Liver (tissue), 9 donors: ENCODE data around the gene OR4D10. TPM values are rescaled to one million over a fixed set of nuclear protein-coding genes. Genes with fewer than 3 reads are reported as not detected.

ENCODE experiments used
- DNase-seq: peaks from one replicate; pipeline ENCODE4 v3.0.0-alpha.2; 2017; ENCODE audit warnings: low spot score
- H3K27ac ChIP-seq, 2 donors: one replicate each; pipeline ENCODE4 v1.7.0; 2013; ENCODE audit warnings: inconsistent platforms in 2 of 2, low read length in 2 of 2, control low read depth in 1 of 2, low read depth in 1 of 2, mild to moderate bottlenecking in 1 of 2
- H3K27me3 ChIP-seq, 4 donors: one replicate each; pipeline versions ENCODE4 v1.6.1 to v1.7.0; 2013; ENCODE audit warnings: low read length in 3 of 4, inconsistent platforms in 1 of 4, mild to moderate bottlenecking in 1 of 4, moderate library complexity in 1 of 4; ENCODE audit not compliant: control insufficient read depth in 4 of 4, insufficient read depth in 4 of 4
- H3K36me3 ChIP-seq, 4 donors: one replicate each; pipeline versions ENCODE4 v1.6.1 to v1.7.0; 2013; ENCODE audit warnings: low read length in 3 of 4, mild to moderate bottlenecking in 3 of 4, low read depth in 1 of 4, moderate library complexity in 1 of 4; ENCODE audit not compliant: control insufficient read depth in 4 of 4, insufficient read depth in 3 of 4
- H3K4me1 ChIP-seq, 4 donors: one replicate each; pipeline versions ENCODE4 v1.6.1 to v1.7.0; 2013; ENCODE audit warnings: low read length in 3 of 4, mild to moderate bottlenecking in 3 of 4, moderate library complexity in 1 of 4; ENCODE audit not compliant: control insufficient read depth in 4 of 4, insufficient read depth in 4 of 4
- H3K4me3 ChIP-seq, 3 donors: one replicate each; pipeline versions ENCODE4 v1.6.1 to v1.7.0; 2013; ENCODE audit warnings: low read length in 3 of 3, control low read depth in 1 of 3, low read depth in 1 of 3, mild to moderate bottlenecking in 1 of 3
- H3K9ac ChIP-seq, 2 donors: one replicate each; pipeline ENCODE4 v1.7.0; 2013; ENCODE audit warnings: low read length in 2 of 2, mild to moderate bottlenecking in 2 of 2, moderate library complexity in 2 of 2, control low read depth in 1 of 2, low read depth in 1 of 2
- H3K9me3 ChIP-seq, 4 donors: one replicate each; pipeline versions ENCODE4 v1.6.1 to v1.7.0; 2013; ENCODE audit warnings: low read length in 3 of 4; ENCODE audit not compliant: control insufficient read depth in 4 of 4
- EGR1 ChIP-seq, 2 donors: IDR thresholded peaks; 2 replicates each; pipeline ENCODE4 v1.6.1; 2016 to 2018; ENCODE audit warnings: antibody characterized with exemption in 2 of 2, low read depth in 2 of 2
- FOXA1 ChIP-seq: IDR thresholded peaks from 2 replicates; pipeline ENCODE4 v1.6.1; 2016; ENCODE audit warnings: antibody characterized with exemption
- FOXA2 ChIP-seq: IDR thresholded peaks from 2 replicates; pipeline ENCODE4 v1.6.1; 2016; ENCODE audit warnings: antibody characterized with exemption
- GABPA ChIP-seq, 2 donors: IDR thresholded peaks in 1 of 2; conservative IDR thresholded peaks in 1 of 2; 2 replicates each; pipeline ENCODE4 v1.6.1; 2016; ENCODE audit warnings: antibody characterized with exemption in 2 of 2, mild to moderate bottlenecking in 1 of 2, moderate library complexity in 1 of 2
- HNF4A ChIP-seq, 2 donors: conservative IDR thresholded peaks; 2 replicates each; pipeline ENCODE4 v1.6.1; 2016; ENCODE audit warnings: antibody characterized with exemption in 2 of 2, mild to moderate bottlenecking in 2 of 2
- HNF4G ChIP-seq: IDR thresholded peaks from 2 replicates; pipeline ENCODE4 v1.6.1; 2016; ENCODE audit warnings: antibody characterized with exemption
- JUND ChIP-seq, 2 donors: IDR thresholded peaks; 2 replicates each; pipeline ENCODE4 v1.6.1; 2016; ENCODE audit warnings: antibody characterized with exemption in 2 of 2
- NR2F2 ChIP-seq: IDR thresholded peaks from 2 replicates; pipeline ENCODE4 v1.6.1; 2016; ENCODE audit warnings: antibody characterized with exemption
- RAD21 ChIP-seq, 2 donors: IDR thresholded peaks; 2 replicates each; pipeline ENCODE4 v1.6.1; 2016; ENCODE audit warnings: antibody characterized with exemption in 2 of 2, mild to moderate bottlenecking in 2 of 2
- RXRA ChIP-seq, 2 donors: IDR thresholded peaks; 2 replicates each; pipeline ENCODE4 v1.6.1; 2017 to 2018; ENCODE audit warnings: antibody characterized with exemption in 2 of 2, mild to moderate bottlenecking in 1 of 2
- SP1 ChIP-seq: IDR thresholded peaks from 2 replicates; pipeline ENCODE4 v1.6.1; 2018; ENCODE audit warnings: antibody characterized with exemption, mild to moderate bottlenecking
- TAF1 ChIP-seq: conservative IDR thresholded peaks from 2 replicates; pipeline ENCODE4 v1.6.1; 2016; ENCODE audit warnings: antibody characterized with exemption, mild to moderate bottlenecking
- YY1 ChIP-seq: IDR thresholded peaks from 2 replicates; pipeline ENCODE4 v1.6.1; 2016; ENCODE audit warnings: antibody characterized with exemption, mild to moderate bottlenecking
- WGBS: extraction: QIAGEN DNeasy Blood & Tissue Kit; methylation state at CpG from one replicate; pipeline ENCODE4 v1.1.7; 2013; 5-methylcytosine and 5-hydroxymethylcytosine counted together
- polyA plus RNA-seq, 2 donors: library from polyadenylated mRNA; stranded (reverse) in 1 of 2; unstranded in 1 of 2; fragments of 200-250 nt in 1 of 2; fragments of >200 nt in 1 of 2; fragmentation: Nextera tagmentation in 1 of 2; extraction: Ambion mirVana in 1 of 2; gene quantifications; one replicate each; pipeline versions ENCODE4 v1.2.1 to v1.2.3, GENCODE V29; 2013 to 2015
- total RNA-seq, 2 donors: library from RNA; depleted of rRNA; stranded (reverse); fragments of >200 nt; gene quantifications; one replicate each; pipeline ENCODE4 v1.2.3, GENCODE V29; 2014
- TF ChIP-seq, protein P1 (sequence below): IDR thresholded peaks from 2 replicates; pipeline ENCODE4 v1.6.1; 2016; ENCODE audit warnings: antibody characterized with exemption, mild to moderate bottlenecking
- TF ChIP-seq, protein P2 (sequence below): IDR thresholded peaks from 2 replicates; pipeline ENCODE4 v1.6.1; 2016; ENCODE audit warnings: antibody characterized with exemption
- TF ChIP-seq, protein P3 (sequence below): IDR thresholded peaks from 2 replicates; pipeline ENCODE4 v1.6.1; 2016; ENCODE audit warnings: antibody characterized with exemption
- TF ChIP-seq, protein P4 (sequence below): IDR thresholded peaks from 2 replicates; pipeline ENCODE4 v1.6.1; 2016; ENCODE audit warnings: antibody characterized with exemption
- TF ChIP-seq, protein P5 (sequence below): fragments of 150-350 bp; IDR thresholded peaks from 2 replicates; pipeline ENCODE4 v1.5.1; 2017; ENCODE audit warnings: improper control_type of control experiment, low read depth, low read length; ENCODE audit not compliant: missing input control
- donor health status: healthy.
- donor health status: healthy.
- donor health status: healthy.
- donor health status: healthy.
- donor health status: healthy.

OR4D10 gene
- total RNA-seq, result not detected
- polyA plus RNA-seq, result not detected

DNA sequence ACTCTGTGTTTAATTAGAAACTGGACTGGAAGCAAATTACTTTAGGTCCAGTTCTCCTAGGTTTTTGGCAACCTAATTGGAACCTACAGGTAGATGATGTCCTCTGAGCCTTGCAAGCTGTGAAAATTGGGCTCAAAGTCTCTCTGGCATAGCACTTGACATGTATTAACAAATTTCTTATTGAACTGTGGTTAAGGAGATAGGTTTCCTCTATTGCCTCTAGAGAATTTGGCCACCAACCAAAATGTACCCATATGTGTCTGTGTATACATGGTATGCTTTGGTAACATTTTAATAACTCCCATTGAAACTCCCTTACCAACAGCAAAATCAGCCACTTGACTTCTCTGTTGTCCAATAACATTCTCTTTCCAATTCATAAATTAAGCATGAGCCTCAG lies at the start of gene OR4D10:
OR4D10 (plus strand) TSS at position 301 of the 400 bp plus-strand sequence. CDS start 4,115 bp downstream, outside the sequence.
- no peaks in the 10 kb centered on the region for H3K9me3 ChIP-seq

DNA sequence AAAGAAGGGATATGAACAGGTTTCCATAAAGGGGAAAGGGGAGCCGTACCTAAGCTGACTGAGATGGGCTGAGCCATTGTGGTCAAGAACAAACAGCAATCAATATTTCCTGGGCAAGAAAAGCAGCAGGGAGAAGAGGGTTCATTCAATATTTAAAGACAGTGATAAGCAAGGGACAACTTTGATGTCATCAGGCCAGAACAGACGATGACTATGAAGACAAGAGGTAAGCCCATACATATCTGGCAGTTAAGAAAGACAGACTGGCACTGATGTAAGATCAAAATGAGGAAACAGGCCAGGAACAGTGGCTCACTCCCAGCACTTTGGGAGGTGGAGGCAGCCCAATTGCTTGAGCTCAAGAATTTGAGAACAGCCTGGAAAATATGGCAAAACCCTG lies 49.3 kb upstream of the OR4D10 start:
- Histone ChIP-seq H3K9me3 (no peaks in the 10 kb centered on the region), H3K9ac (no peak overlapping the region), H3K36me3 (no peaks in the 10 kb centered on the region), H3K27ac (no peak overlapping the region), H3K27me3 (no peaks in the 10 kb centered on the region), H3K4me3 (no peak overlapping the region), H3K4me1 (no peaks in the 10 kb centered on the region)
- 31% methylated on average over 2 of the region's 2 CpGs for WGBS
- no peak for DNase-seq
- TF ChIP-seq HNF4A (conservative IDR thresholded peaks at IDR 0.05), result no peak
- TF ChIP-seq NR2F2, result no peak
- TF ChIP-seq, protein P1, sequence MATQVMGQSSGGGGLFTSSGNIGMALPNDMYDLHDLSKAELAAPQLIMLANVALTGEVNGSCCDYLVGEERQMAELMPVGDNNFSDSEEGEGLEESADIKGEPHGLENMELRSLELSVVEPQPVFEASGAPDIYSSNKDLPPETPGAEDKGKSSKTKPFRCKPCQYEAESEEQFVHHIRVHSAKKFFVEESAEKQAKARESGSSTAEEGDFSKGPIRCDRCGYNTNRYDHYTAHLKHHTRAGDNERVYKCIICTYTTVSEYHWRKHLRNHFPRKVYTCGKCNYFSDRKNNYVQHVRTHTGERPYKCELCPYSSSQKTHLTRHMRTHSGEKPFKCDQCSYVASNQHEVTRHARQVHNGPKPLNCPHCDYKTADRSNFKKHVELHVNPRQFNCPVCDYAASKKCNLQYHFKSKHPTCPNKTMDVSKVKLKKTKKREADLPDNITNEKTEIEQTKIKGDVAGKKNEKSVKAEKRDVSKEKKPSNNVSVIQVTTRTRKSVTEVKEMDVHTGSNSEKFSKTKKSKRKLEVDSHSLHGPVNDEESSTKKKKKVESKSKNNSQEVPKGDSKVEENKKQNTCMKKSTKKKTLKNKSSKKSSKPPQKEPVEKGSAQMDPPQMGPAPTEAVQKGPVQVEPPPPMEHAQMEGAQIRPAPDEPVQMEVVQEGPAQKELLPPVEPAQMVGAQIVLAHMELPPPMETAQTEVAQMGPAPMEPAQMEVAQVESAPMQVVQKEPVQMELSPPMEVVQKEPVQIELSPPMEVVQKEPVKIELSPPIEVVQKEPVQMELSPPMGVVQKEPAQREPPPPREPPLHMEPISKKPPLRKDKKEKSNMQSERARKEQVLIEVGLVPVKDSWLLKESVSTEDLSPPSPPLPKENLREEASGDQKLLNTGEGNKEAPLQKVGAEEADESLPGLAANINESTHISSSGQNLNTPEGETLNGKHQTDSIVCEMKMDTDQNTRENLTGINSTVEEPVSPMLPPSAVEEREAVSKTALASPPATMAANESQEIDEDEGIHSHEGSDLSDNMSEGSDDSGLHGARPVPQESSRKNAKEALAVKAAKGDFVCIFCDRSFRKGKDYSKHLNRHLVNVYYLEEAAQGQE, result no peak
- TF ChIP-seq JUND (IDR thresholded peaks at IDR 0.05), result no peak
- no peak for TF ChIP-seq EGR1 (IDR thresholded peaks at IDR 0.05; ENCODE audit: low read depth in 2 of 2)
- TF ChIP-seq HNF4G, result no peak
- TF ChIP-seq SP1, result no peak
- no peak for TF ChIP-seq TAF1
- TF ChIP-seq YY1, result no peak
- TF ChIP-seq FOXA1, result no peak
- no peak for TF ChIP-seq FOXA2
- TF ChIP-seq, protein P2, sequence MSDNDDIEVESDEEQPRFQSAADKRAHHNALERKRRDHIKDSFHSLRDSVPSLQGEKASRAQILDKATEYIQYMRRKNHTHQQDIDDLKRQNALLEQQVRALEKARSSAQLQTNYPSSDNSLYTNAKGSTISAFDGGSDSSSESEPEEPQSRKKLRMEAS, result no peak
- TF ChIP-seq, protein P3, sequence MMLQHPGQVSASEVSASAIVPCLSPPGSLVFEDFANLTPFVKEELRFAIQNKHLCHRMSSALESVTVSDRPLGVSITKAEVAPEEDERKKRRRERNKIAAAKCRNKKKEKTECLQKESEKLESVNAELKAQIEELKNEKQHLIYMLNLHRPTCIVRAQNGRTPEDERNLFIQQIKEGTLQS, result no peak
- TF ChIP-seq, protein P4, sequence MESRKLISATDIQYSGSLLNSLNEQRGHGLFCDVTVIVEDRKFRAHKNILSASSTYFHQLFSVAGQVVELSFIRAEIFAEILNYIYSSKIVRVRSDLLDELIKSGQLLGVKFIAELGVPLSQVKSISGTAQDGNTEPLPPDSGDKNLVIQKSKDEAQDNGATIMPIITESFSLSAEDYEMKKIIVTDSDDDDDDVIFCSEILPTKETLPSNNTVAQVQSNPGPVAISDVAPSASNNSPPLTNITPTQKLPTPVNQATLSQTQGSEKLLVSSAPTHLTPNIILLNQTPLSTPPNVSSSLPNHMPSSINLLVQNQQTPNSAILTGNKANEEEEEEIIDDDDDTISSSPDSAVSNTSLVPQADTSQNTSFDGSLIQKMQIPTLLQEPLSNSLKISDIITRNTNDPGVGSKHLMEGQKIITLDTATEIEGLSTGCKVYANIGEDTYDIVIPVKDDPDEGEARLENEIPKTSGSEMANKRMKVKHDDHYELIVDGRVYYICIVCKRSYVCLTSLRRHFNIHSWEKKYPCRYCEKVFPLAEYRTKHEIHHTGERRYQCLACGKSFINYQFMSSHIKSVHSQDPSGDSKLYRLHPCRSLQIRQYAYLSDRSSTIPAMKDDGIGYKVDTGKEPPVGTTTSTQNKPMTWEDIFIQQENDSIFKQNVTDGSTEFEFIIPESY, result no peak
- TF ChIP-seq, protein P5, sequence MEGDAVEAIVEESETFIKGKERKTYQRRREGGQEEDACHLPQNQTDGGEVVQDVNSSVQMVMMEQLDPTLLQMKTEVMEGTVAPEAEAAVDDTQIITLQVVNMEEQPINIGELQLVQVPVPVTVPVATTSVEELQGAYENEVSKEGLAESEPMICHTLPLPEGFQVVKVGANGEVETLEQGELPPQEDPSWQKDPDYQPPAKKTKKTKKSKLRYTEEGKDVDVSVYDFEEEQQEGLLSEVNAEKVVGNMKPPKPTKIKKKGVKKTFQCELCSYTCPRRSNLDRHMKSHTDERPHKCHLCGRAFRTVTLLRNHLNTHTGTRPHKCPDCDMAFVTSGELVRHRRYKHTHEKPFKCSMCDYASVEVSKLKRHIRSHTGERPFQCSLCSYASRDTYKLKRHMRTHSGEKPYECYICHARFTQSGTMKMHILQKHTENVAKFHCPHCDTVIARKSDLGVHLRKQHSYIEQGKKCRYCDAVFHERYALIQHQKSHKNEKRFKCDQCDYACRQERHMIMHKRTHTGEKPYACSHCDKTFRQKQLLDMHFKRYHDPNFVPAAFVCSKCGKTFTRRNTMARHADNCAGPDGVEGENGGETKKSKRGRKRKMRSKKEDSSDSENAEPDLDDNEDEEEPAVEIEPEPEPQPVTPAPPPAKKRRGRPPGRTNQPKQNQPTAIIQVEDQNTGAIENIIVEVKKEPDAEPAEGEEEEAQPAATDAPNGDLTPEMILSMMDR, result no peak
- TF ChIP-seq RXRA (IDR thresholded peaks at IDR 0.05), result no peak
- TF ChIP-seq RAD21 (IDR thresholded peaks at IDR 0.05), result no peak
- TF ChIP-seq GABPA (IDR thresholded peaks at IDR 0.05 in 1 of 2, conservative IDR thresholded peaks at IDR 0.05 in 1 of 2), result no peak

More for the DNA sequence above, at the start of gene OR4D10:
- Histone ChIP-seq H3K27ac (no peak within 1 kb of the TSS), H3K27me3 (no peaks in the 10 kb centered on the region), H3K9ac (no peak within 1 kb of the TSS), H3K4me3 (no peak within 1 kb of the TSS), H3K36me3 (no peaks in the 10 kb centered on the region), H3K4me1 (no peaks in the 10 kb centered on the region)
- TF ChIP-seq, protein P2, result no peak
- TF ChIP-seq HNF4G (no peak), TAF1 (no peak)
- TF ChIP-seq, protein P1, result no peak
- no peak for DNase-seq
